Measurements from ENCODE around the gene SEMA5A. TPM values are rescaled to one million over a fixed set of nuclear protein-coding genes. Genes with fewer than 3 reads are reported as not detected.

The SEMA5A gene
- total and polyA plus RNA-seq, 2 of the 8 experiments (the other 6 are each of a cell fraction or from before 2014, with no cell fraction given): 5.3 to 8.9 TPM

GRCh38 chr5:9067154-9067553, 478.7 kb downstream of the SEMA5A start:
- Histone ChIP-seq H4K8ac (ENCODE audit: extremely low read depth, insufficient read depth, low read length) (no peak overlapping the region), H3K14ac (ENCODE audit: insufficient read length) (no peak overlapping the region), H3K4me1 (replicated peaks in 1 of 4; ENCODE audit: control insufficient read depth in 3 of 4, insufficient read depth in 4 of 4, low read length in 3 of 4) (no peaks in the 10 kb centered on the region), H2BK15ac (ENCODE audit: low read length) (no peak overlapping the region), H3K27ac (ENCODE audit: low read depth, low read length) (no peak overlapping the region), H3K79me2 (ENCODE audit: control insufficient read depth in 1 of 2, insufficient read depth in 2 of 2, low read length in 2 of 2) (no peaks in the 10 kb centered on the region), H4K20me1 (replicated peaks in 1 of 2; ENCODE audit: control insufficient read depth in 1 of 2, insufficient read depth in 2 of 2, low read length in 2 of 2) (no peaks in the 10 kb centered on the region), H2AFZ (ENCODE audit: low read length) (no peak overlapping the region), H2BK20ac (ENCODE audit: low read length) (no peak overlapping the region), H3K27me3 (replicated peaks in 1 of 4; ENCODE audit: control insufficient read depth in 3 of 4, extremely low read depth in 1 of 4, insufficient read depth in 3 of 4, low read length in 3 of 4) (no peaks in the 10 kb centered on the region), H3K9me3 (ENCODE audit: insufficient read depth in 2 of 2, low read depth in 1 of 2, low read length in 1 of 2) (no peaks in the 10 kb centered on the region), H3K36me3 (ENCODE audit: control insufficient read depth in 2 of 4, insufficient read depth in 4 of 4, low read length in 3 of 4) (no peaks in the 10 kb centered on the region; a peak in 1 of 8 replicates), H3K23ac (ENCODE audit: insufficient read length) (no peak overlapping the region), H2BK120ac (replicated peaks; ENCODE audit: low read depth, low read length) (no peak overlapping the region), H3K9ac (replicated peaks in 1 of 4; ENCODE audit: extremely low read depth in 1 of 4, low read depth in 3 of 4, low read length in 3 of 4) (no peak overlapping the region), H3K4me2 (ENCODE audit: insufficient read depth in 1 of 2, low read depth in 2 of 2, low read length in 2 of 2) (no peak overlapping the region), H3K23me2 (ENCODE audit: low read depth, low read length) (no peaks in the 10 kb centered on the region), H2BK12ac (ENCODE audit: low read depth, low read length) (no peak overlapping the region), H3K4me3 (ENCODE audit: extremely low read depth in 1 of 4, insufficient read depth in 2 of 4, low read depth in 3 of 4, low read length in 4 of 4) (no peak overlapping the region), H2AK5ac (ENCODE audit: low read depth, low read length) (no peak overlapping the region), H3K18ac (ENCODE audit: extremely low read depth, low read length) (no peak overlapping the region), H2BK5ac (ENCODE audit: low read depth, low read length) (no peak overlapping the region), H3K79me1 (ENCODE audit: low read depth, low read length) (no peaks in the 10 kb centered on the region), H4K91ac (replicated peaks; ENCODE audit: insufficient read length, low read length) (no peak overlapping the region), H4K5ac (ENCODE audit: insufficient read length, low read depth, low read length) (no peak overlapping the region), H3K4ac (replicated peaks; ENCODE audit: insufficient read length, low read depth, low read length) (no peak overlapping the region), H3K56ac (replicated peaks; ENCODE audit: insufficient read length, low read depth, low read length) (no peak overlapping the region)
- DNase-seq (ENCODE audit: low read depth in 1 of 2, low spot score in 2 of 2) (no peak), FAIRE-seq (no peak)
- ChIA-PET CTCF (ENCODE audit: partially characterized antibody) (no interaction called here), POLR2A (ENCODE audit: partially characterized antibody) (no interaction called here)
- no peak for TF ChIP-seq CREB1 (IDR thresholded peaks at IDR 0.05)
- no peak for TF ChIP-seq BCL11A (IDR thresholded peaks at IDR 0.05; ENCODE audit: low read depth in 2 of 2, low read length in 2 of 2)
- TF ChIP-seq EZH2 (IDR thresholded peaks at IDR 0.05; ENCODE audit: low read depth, low read length, severe bottlenecking): no peak
- 84% methylated on average over 2 of the region's 2 CpGs; no CpG with 5 or more reads in 1 of the 2 experiments for WGBS, 2 experiments (ENCODE audit: extremely low coverage in 1 of 2, insufficient coverage in 1 of 2, insufficient read length in 1 of 2, insufficient replicate concordance in 2 of 2, low coverage in 1 of 2, low lambda C conversion rate in 2 of 2, missing lambda C conversion rate in 1 of 2)

Data from H1 (cell line).